Fibroblast of skin of right biceps (primary cell): ENCODE results near the gene HAPLN2.
"Not testable (repeated sequence)": the region's sequence is repeated elsewhere in the genome, so short reads cannot be mapped to it uniquely, and the experiment has no call there.

Experiments used
- DNase-seq: peaks from one replicate; pipeline ENCODE4 v3.0.0-alpha.2; 2013

Gene HAPLN2

DNA sequence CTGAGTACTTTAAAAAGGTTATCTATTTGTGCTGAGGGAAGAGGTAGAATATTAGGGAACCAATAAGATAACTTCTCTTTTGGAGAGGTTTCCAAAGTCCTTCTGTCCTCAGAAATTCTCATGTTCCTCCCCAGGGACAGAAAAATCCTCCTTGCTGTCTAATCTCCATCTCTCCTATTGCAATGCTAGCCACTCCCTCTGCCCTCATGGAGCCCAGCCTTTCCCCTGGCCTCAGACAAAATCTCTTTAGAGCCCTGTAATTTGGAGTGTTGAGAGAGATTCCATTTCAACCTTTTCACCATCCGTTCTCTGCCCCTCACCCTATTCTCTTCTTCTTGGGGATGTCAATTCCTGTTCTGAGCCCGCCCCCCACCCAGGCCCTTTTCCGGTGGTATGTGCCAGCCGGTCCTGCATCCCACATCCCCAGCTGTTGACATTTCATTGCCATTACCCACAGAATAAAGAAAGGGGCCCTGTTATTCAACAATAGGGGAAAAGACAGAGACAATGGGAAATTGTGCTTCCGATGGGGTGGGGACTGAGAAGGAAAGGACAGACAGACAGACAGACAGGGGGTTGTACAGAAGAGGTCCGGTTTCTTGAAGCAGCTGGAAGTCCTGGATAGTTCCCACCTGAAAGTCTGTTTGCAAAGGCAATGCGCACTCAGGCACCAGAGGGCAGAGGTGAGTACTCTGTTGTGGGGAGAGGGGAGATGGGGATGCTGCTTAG lies at the start of gene HAPLN2:
HAPLN2 (plus strand) TSS at position 563 of the 729 bp plus-strand sequence. CDS start 4,076 bp downstream, outside the sequence.
- DNase-seq: peak; percentile 20

DNA sequence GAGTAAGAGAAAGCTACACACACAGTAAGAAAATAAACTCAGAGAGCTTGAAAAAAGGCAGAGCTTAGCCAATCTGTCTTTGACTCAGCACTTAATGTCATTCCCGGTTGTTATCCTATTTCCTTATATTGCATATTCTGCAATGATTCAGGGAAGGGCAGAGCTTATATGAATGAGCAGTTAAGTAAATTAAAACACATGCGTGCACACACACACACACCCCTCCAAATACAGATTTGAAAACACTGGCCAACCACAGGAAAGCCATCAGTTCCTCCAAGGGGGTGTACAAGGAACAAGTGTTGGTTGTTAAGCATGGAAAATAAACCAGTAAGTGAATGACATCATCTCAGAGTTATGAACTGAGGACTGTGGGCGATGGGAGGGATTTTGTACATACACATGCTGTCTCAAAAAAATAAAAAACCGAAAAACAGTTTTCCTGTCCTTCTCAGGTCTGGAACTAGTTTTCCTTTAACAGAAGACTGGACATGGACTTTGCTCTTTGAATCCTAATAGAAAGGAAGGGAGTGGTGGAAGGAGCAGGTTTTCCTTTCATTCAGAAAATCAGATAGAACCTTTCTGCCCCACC lies 47.9 kb upstream of the HAPLN2 start:
- DNase-seq: peak; percentile 95

- DNase-seq: peak; percentile 85
Measured at GRCh38 chr1:156571919-156572662, 47.1 kb upstream of the HAPLN2 start, which contains the start of gene IQGAP3. IQGAP3 (minus strand) TSS chr1:156572565; CDS start chr1:156572529, 36 bp downstream.

- DNase-seq: no peak
Measured at GRCh38 chr1:156572663-156573018, 46.6 kb upstream of the HAPLN2 start.

DNA sequence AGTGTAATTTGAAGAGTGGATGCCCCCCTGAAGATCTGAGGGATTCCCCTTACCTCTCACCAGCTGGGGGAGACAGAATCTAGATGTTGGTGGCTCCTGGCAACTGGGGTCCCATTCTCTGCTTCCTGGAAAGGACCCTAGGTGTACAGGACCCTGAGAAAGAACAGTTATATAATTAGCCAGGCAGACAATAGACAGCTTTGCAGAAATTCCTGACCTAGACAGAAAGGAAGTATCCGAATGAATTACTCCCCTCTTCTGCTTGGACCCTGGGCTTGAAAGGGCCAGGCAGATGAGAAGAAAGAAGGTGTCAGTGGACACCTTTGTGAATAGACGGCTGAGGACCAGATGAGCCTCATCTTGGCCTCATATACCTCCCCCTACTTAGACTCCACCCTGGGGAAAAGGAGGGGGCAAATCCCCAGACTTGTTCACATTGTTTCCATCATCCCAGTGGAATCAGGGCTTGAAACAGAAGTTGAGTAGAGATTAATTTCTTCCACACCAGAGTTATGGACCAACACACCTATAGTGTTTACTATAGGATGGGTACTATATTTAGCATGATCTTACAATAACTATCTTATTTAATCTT lies 45.1 kb upstream of the HAPLN2 start:
- no peak for DNase-seq

GRCh38 chr1:156577550-156577949 lies 41.7 kb upstream of the HAPLN2 start:
- DNase-seq: no peak

- no peak for DNase-seq
Measured at GRCh38 chr1:156578055-156578454, 41.2 kb upstream of the HAPLN2 start.

DNA sequence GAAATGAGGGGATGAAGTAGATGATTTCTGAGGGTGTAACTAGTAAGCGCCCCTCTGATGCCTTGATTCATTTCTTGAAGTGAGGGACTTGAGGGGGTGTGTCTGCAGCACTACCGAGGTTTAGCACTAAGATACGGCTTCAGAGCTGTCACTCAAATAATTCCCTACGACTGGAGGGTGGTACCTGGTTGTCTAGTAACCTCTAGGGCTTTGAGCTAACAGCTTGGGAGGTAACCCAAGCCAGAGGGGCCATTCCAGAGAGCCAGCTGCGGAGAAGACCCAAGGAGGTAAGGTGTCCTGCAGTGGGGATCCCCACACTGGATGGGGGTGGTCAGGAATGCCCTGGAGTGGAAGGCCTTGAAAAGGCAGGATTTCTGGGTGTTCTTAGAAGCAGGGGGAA lies 39.7 kb upstream of the HAPLN2 start, which contains the start of gene TTC24:
TTC24 (plus strand) TSS at position 252 of the 400 bp plus-strand sequence. CDS start 1,642 bp downstream, outside the sequence.
- no peak for DNase-seq

DNA sequence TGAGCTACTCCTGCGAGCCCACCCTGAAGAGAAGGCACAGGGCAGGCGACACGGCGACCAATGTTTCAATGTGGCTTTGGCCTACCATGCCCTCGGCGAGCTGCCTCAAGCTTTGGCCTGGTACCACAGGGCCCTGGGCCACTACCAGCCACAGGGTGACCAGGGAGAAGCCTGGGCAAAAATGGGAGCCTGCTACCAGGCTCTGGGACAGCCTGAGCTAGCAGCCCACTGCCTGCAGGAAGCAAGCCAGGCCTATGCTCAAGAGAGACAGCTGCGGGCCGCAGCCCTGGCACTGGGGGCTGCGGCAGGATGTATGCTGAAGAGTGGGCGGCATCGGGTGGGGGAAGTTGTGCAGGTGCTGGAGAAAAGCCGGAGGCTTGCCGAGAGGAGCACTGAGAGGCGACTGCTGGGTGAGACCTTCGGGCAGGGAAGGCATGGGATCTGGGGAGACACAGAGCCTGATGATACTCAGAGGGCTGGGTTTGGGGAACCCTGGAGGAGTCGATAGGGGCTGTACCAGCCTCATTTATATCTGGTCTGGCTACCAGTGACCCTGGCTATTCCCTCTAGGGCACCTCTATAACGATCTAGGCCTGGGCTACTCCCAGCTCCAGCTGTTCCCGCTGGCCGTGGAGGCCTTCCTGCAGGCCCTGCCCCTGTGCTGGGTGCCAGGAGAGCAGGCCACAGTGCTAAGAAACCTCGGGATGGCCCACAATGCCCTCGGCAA lies 37.4 kb upstream of the HAPLN2 start:
- DNase-seq: no peak

GRCh38 chr1:156582388-156583017 lies 36.7 kb upstream of the HAPLN2 start:
- no peak for DNase-seq

DNA sequence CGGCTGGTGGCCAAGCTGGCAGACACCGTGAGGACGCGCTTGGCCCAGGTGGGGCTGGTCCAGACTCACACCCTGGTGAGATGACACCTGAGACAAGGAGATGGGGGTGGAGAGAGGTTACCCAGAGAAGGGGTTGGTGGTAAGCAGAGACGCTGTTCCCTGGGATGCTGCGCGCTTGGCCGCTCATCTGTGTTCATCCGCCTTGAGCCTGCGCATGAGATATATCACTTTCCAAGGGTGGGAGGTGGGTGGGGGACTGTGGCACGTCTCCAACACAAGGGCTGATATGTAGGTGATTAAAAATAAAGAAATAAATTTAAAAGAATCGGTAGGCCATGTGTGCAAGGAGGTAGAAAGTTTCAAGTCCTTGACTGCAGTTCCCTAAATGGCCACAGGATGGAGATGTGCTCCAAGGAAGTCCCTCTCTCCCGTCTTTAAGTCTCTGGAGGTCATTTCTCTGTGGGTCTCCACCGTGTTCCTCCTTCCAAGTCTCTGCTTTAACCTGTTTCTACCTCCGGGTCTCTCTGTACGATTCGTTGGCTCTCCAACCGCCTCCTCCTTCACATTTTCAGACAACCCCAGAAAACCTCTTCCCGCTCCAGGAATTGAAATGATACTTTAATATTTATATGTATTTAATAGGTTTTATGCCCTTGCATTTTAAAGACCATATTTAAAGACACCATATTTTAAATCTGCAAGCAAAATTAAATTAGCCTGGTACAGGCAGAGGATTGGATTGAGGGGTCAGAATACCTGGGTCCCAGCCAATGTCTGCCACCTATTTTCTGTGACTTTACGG lies 35.2 kb upstream of the HAPLN2 start:
- peak; percentile 72 for DNase-seq

GRCh38 chr1:156584813-156585212 lies 34.4 kb upstream of the HAPLN2 start:
- DNase-seq: no peak

GRCh38 chr1:156586323-156586722 lies 32.9 kb upstream of the HAPLN2 start:
- DNase-seq: no peak

- no peak for DNase-seq
Measured at GRCh38 chr1:156586892-156587477, 32.2 kb upstream of the HAPLN2 start.

DNA sequence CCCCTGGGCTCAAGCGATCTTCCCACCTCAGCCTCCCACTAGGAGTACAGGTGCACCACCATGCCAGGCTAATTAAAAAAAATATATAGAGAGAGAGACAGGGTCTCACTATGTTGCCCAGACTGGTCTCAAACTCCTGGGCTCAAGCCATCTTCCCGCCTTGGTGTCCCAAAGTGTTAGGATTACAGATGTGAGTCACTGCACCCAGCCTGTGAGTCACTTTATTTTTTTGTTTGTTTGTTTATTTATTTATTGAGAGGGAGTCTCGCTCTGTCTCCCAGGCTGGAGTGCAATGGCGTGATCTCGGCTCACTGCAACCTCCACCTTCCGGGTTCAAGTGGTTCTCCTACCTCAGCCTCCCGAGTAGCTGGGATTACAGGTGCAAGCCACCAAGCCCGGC lies 31.3 kb upstream of the HAPLN2 start:
- not testable (repeated sequence) for DNase-seq

GRCh38 chr1:156589546-156589945 lies 29.7 kb upstream of the HAPLN2 start:
- DNase-seq: no peak

- no peak for DNase-seq
Measured at GRCh38 chr1:156590326-156591180, 28.7 kb upstream of the HAPLN2 start.

GRCh38 chr1:156591181-156591431 lies 28.1 kb upstream of the HAPLN2 start:
- DNase-seq: no peak

DNA sequence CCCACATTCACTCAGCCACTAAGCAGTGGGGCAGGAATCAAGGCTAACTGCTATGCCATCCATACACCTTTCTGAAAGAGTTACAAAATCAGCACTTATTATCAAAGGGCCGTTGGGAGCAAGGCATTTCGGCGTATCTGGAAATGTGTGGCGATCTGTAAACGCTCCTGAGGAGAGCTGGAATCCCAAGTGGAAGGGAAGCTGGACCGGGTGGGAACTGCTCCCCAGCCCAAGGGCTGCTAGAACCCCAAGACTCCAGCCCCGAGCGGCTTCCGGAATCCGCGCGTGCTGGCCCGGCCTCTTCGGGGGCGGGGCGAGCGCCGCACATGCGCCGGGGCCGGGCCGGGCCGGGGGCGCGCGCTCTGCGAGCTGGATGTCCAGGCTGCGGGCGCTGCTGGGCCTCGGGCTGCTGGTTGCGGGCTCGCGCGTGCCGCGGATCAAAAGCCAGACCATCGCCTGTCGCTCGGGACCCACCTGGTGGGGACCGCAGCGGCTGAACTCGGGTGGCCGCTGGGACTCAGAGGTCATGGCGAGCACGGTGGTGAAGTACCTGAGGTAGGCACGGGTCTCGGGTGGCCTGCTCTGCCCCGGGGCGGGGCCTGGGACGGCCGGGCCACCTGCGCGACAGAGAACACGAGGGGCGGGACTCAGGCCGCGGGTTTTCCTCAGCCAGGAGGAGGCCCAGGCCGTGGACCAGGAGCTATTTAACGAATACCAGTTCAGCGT lies 27.6 kb upstream of the HAPLN2 start, which contains the start of gene NAXE:
NAXE (plus strand) TSS at position 345 of the 726 bp plus-strand sequence; CDS start at position 374, 29 bp downstream.
- peak; percentile 66 for DNase-seq
